Measurements from ENCODE around the gene UQCC5. TPM values are rescaled to one million over a fixed set of nuclear protein-coding genes. Genes with fewer than 3 reads are reported as not detected.

The UQCC5 gene, protein sequence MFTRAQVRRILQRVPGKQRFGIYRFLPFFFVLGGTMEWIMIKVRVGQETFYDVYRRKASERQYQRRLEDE
- 17.0 and 21.5 TPM in 2 replicates for total RNA-seq (2014; rRNA removed; shearing (Covaris generic))

DNA sequence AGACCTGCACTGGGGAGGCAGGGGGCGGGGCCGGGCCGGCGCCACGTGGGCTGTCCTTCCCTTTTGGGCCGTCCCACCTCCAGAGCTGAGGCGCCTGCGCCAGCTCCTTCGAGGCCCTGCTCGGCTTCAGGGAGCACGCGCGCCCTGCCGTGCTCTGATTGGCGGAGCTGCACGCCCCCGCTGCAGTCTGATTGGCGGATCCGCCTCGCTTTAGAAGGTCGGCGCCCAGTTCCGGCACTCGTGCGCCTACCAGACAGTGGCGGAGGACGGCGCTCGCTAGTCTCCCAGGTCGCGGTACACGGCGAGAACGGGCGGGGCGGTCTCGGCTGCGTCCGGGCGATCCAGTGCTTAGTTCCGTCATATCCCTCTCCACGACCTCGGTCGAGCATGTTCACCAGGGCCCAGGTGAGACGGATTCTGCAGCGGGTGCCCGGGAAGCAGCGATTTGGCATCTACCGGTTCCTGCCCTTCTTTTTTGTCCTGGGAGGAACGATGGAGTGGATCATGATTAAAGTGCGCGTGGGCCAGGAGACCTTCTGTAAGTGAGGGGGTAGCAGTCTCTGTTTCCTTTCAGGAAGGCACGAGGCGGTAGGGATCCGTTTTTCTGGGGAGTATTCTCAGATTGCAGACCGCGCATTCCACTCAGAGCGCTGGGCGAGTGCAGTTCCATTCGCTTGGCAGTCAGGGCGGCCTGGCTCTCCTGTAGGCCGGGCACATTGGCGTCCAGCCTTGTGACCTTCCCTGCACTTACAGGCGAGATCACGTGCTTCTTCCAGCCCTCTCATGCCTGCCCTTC, at the start of gene UQCC5:
Gene UQCC5 (plus strand): TSS at position 237 of the 796 bp plus-strand sequence. CDS start 151 bp downstream, at position 388.
- H3K4me3 ChIP-seq (ENCODE audit: insufficient read depth, low read depth, low read length) = peak within 1 kb of the TSS; percentile 63
- peak; percentile 99 for DNase-seq
- H3K36me3 ChIP-seq (replicated peaks; ENCODE audit: control insufficient read depth, insufficient read depth, low read length) = no peaks in the 10 kb centered on the region; the same call in 1 of the 2 replicates
- no peaks in the 10 kb centered on the region for H3K27me3 ChIP-seq (ENCODE audit: control insufficient read depth, insufficient read depth, low read length)

DNA sequence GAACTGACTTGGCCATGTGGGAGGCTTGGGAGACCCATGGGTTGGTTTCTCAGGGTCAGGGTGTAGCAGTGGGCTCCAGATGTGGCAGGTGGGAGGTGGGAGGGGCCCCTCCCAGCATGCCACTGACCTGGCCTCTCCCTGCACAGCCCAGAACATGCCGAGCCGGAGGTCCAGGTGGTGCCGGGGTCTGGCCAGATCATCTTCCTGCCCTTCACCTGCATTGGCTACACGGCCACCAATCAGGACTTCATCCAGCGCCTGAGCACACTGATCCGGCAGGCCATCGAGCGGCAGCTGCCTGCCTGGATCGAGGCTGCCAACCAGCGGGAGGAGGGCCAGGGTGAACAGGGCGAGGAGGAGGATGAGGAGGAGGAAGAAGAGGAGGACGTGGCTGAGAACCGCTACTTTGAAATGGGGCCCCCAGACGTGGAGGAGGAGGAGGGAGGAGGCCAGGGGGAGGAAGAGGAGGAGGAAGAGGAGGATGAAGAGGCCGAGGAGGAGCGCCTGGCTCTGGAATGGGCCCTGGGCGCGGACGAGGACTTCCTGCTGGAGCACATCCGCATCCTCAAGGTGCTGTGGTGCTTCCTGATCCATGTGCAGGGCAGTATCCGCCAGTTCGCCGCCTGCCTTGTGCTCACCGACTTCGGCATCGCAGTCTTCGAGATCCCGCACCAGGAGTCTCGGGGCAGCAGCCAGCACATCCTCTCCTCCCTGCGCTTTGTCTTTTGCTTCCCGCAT, 49.2 kb upstream of the UQCC5 start:
- Histone ChIP-seq H3K27me3 (ENCODE audit: control insufficient read depth, insufficient read depth, low read length) (no peaks in the 10 kb centered on the region), H3K4me3 (ENCODE audit: insufficient read depth, low read depth, low read length) (no peak overlapping the region), H3K36me3 (replicated peaks; ENCODE audit: control insufficient read depth, insufficient read depth, low read length) (peaks cover 32% of the 10 kb centered on the region)
- DNase-seq = no peak

DNA sequence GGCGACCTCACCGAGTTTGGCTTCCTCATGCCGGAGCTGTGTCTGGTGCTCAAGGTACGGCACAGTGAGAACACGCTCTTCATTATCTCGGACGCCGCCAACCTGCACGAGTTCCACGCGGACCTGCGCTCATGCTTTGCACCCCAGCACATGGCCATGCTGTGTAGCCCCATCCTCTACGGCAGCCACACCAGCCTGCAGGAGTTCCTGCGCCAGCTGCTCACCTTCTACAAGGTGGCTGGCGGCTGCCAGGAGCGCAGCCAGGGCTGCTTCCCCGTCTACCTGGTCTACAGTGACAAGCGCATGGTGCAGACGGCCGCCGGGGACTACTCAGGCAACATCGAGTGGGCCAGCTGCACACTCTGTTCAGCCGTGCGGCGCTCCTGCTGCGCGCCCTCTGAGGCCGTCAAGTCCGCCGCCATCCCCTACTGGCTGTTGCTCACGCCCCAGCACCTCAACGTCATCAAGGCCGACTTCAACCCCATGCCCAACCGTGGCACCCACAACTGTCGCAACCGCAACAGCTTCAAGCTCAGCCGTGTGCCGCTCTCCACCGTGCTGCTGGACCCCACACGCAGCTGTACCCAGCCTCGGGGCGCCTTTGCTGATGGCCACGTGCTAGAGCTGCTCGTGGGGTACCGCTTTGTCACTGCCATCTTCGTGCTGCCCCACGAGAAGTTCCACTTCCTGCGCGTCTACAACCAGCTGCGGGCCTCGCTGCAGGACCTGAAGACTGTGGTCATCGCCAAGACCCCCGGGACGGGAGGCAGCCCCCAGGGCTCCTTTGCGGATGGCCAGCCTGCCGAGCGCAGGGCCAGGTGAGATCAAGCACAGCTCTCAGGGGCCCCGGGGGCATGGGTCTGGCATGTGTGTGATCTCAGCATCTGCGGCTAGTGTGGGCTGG, 48.4 kb upstream of the UQCC5 start:
- DNase-seq = no peak
- Histone ChIP-seq H3K27me3 (ENCODE audit: control insufficient read depth, insufficient read depth, low read length) (no peaks in the 10 kb centered on the region), H3K4me3 (ENCODE audit: insufficient read depth, low read depth, low read length) (no peak overlapping the region), H3K36me3 (replicated peaks; ENCODE audit: control insufficient read depth, insufficient read depth, low read length) (peaks cover 32% of the 10 kb centered on the region)

DNA sequence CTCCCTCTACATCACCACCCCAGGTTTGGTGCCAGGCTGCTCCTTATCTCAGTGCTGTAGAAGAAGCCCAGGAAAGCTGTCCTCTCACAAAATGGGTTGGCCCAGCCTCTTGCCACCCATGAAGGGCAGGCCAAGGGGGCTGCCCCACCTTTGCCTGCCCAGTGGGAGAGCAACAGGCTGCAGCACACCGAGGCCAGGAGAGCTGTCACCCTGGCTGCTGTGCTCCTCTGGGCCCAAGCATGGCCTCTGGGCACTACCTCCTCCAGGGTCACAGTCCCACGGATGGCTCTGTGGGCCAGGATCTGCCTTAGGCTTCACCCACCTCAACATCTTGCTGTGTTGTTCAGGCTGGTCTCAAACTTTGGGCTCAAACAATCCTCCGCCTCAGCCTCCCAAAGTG, 47.7 kb upstream of the UQCC5 start:
- no peak overlapping the region for H3K4me3 ChIP-seq (ENCODE audit: insufficient read depth, low read depth, low read length)
- H3K36me3 ChIP-seq (replicated peaks; ENCODE audit: control insufficient read depth, insufficient read depth, low read length) = peaks cover 32% of the 10 kb centered on the region
- no peak for DNase-seq
- H3K27me3 ChIP-seq (ENCODE audit: control insufficient read depth, insufficient read depth, low read length) = no peaks in the 10 kb centered on the region

DNA sequence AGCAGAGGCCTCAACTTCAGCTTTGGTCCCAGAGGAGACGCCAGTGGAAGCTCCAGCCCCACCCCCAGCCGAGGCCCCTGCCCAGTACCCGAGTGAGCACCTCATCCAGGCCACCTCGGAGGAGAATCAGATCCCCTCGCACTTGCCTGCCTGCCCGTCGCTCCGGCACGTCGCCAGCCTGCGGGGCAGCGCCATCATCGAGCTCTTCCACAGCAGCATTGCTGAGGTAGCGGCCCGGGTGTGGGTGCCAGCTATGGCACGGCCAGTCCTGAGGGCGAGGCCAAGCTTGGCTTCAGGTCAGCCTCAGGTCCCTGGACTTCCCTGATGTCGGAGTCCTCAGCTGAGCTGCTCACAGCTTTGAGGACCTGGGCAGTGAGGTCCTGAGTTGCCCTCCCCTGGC, 47.0 kb upstream of the UQCC5 start:
- DNase-seq = no peak
- H3K36me3 ChIP-seq (replicated peaks; ENCODE audit: control insufficient read depth, insufficient read depth, low read length) = peaks cover 32% of the 10 kb centered on the region

DNA sequence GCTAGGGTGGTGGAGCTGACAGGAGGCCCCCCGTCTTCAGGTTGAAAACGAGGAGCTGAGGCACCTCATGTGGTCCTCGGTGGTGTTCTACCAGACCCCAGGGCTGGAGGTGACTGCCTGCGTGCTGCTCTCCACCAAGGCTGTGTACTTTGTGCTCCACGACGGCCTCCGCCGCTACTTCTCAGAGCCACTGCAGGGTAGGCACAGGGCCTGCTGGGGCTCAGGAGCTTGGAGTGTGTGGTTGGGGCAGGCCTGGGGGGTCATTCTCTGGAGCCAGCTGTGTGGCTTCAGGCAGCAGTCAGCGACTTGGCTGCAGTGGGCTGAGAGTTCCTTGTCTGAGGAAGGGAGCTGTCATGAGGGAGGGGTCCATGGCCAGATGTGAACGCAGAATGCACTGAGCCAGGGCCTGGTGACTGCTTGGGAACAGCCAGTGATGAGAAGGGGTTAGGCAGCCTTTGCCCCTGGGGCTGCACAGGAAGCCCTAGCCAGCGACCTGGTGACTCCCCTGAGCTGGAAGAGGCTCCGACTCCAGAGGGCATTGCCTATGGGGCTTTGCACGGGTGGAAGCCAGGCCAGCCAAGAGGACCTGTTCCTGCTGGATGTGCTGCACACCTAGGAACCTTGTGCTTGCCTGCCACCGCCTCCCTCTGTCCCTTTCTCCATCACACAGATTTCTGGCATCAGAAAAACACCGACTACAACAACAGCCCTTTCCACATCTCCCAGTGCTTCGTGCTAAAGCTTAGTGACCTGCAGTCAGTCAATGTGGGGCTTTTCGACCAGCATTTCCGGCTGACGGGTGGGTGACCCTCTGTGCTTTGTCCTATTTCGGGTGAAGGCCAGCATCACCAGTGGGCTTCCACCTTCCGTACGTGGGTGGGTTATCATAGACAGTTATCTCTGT, 46.1 kb upstream of the UQCC5 start:
- peaks cover 29% of the 10 kb centered on the region for H3K36me3 ChIP-seq (replicated peaks; ENCODE audit: control insufficient read depth, insufficient read depth, low read length)
- no peak for DNase-seq
- H3K27me3 ChIP-seq (ENCODE audit: control insufficient read depth, insufficient read depth, low read length) = no peaks in the 10 kb centered on the region
- no peak overlapping the region for H3K4me3 ChIP-seq (ENCODE audit: insufficient read depth, low read depth, low read length)

More for the DNA sequence above, 47.0 kb upstream of the UQCC5 start:
- no peaks in the 10 kb centered on the region for H3K27me3 ChIP-seq (ENCODE audit: control insufficient read depth, insufficient read depth, low read length)
- H3K4me3 ChIP-seq (ENCODE audit: insufficient read depth, low read depth, low read length) = no peak overlapping the region

DNA sequence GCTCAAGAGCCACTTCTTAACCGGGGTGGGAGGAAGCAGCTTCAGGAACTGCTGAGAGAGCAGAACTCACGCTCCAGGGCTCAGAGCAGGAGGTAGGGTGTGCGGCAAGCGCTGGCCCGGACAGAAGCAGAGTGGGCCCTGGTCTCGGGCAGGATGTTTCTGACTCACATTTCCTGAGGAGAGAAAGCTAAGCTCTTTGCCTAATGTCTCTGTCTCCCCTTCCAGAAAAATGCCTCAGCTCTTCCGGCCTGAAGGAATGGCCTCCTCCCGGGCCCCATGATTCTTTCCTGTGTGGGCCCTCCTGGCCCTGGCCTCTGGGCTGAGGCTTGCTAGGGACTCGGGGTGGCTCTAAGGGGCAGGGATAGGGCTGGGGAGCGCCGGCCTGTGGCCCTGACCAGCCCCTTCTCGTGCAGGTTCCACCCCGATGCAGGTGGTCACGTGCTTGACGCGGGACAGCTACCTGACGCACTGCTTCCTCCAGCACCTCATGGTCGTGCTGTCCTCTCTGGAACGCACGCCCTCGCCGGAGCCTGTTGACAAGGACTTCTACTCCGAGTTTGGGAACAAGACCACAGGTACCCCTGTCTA, 45.4 kb upstream of the UQCC5 start:
- DNase-seq = no peak
- no peaks in the 10 kb centered on the region for H3K27me3 ChIP-seq (ENCODE audit: control insufficient read depth, insufficient read depth, low read length)
- H3K4me3 ChIP-seq (ENCODE audit: insufficient read depth, low read depth, low read length) = no peak overlapping the region
- H3K36me3 ChIP-seq (replicated peaks; ENCODE audit: control insufficient read depth, insufficient read depth, low read length) = peaks cover 28% of the 10 kb centered on the region

DNA sequence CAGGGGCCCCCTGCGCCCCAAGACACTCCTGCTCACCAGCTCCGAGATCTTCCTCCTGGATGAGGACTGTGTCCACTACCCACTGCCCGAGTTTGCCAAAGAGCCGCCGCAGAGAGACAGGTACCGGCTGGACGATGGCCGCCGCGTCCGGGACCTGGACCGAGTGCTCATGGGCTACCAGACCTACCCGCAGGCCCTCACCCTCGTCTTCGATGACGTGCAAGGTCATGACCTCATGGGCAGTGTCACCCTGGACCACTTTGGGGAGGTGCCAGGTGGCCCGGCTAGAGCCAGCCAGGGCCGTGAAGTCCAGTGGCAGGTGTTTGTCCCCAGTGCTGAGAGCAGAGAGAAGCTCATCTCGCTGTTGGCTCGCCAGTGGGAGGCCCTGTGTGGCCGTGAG, 44.3 kb upstream of the UQCC5 start:
- no peak for DNase-seq
- Histone ChIP-seq H3K27me3 (ENCODE audit: control insufficient read depth, insufficient read depth, low read length) (no peaks in the 10 kb centered on the region), H3K4me3 (ENCODE audit: insufficient read depth, low read depth, low read length) (no peak overlapping the region), H3K36me3 (replicated peaks; ENCODE audit: control insufficient read depth, insufficient read depth, low read length) (peaks cover 26% of the 10 kb centered on the region)

DNA sequence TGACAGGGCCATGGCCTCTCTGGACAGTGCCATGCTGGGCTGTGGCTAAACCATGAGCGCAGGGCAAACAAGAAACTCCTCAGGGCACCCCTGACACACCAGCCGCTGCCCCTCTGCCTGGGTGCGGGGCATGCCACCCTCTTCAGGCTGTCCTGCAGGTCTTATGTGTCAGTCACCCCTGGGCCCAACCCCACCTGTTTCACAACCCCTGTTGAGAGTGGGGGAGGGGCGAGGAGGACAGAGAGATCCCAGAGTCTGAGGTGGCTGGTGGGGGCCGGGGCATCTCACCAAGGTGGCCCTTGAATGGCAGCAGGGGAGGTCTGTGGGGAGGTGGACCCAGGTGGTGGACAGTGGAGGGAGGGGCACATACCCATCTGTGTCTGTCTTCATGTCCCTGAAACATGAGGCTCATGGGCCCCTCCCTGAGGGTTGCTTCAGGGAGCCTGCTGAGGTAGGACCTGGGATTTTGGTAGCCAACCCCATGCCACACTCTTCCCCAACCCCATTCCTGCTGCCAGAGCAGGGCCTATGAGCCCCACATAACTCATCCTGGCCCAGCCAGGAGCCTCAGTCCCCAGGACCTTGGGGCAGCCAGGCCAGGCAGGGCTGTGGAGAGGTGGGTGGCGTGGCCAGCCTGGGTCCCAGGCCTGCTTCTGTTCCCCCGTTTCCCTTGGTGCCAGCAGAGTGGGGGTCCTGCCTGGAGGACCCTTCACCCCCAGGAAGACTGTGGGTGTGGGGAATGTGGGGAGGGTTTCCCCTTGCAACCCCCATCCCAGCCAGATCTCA, 43.0 kb upstream of the UQCC5 start:
- H3K4me3 ChIP-seq (ENCODE audit: insufficient read depth, low read depth, low read length) = no peak overlapping the region
- peaks cover 21% of the 10 kb centered on the region for H3K36me3 ChIP-seq (replicated peaks; ENCODE audit: control insufficient read depth, insufficient read depth, low read length)
- DNase-seq = no peak
- no peaks in the 10 kb centered on the region for H3K27me3 ChIP-seq (ENCODE audit: control insufficient read depth, insufficient read depth, low read length)

DNA sequence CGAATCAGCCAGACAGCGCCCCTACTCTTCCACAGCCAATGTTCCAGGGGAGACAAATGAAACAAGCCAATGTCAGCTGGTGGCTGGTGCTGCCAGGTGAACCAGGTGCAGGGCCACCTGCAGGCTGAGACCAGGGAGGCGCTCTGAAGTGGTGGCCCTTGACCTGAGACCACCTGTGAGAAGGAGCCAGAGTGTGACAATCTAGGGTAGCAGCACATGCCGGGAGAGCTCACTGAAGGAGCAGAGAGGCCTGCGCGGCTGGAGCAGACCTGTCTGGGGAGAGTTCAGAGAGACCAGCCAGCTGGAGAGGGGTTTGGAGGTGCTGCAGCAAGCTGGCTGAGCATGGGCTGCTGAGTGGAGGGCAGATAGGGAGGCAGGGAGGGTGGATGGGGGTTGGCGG, 42.0 kb upstream of the UQCC5 start:
- peak; percentile 78 for DNase-seq
- Histone ChIP-seq H3K27me3 (ENCODE audit: control insufficient read depth, insufficient read depth, low read length) (no peaks in the 10 kb centered on the region), H3K36me3 (replicated peaks; ENCODE audit: control insufficient read depth, insufficient read depth, low read length) (peaks cover 18% of the 10 kb centered on the region), H3K4me3 (ENCODE audit: insufficient read depth, low read depth, low read length) (no peak overlapping the region)

DNA sequence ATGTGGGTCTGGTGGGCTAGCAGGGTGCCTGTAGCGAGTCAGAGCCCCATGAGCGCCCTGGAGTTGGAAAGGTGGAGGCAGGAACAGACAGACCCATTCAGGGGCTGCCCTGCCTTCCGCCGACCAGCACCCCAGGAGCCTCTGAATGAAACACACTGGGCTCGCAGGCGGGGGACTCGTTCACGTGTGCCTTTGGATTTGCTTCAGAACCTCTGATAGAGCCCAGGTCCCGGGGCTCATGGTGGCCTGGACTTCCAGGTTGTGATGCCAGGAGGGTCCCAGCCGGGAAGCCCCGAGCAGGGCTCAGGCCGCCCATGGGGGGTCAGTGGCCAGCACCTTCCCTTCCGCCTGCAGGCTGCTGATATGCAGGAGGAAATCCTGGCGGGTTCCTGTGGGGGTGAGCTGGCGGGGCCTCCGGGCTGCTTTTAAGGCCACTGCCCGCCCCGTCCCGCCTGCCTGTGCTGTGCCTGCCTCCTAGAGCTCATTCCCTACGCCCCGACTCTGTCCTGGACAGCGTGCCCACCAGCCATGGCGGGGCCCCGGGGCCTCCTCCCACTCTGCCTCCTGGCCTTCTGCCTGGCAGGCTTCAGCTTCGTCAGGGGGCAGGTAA, 41.4 kb upstream of the UQCC5 start, which contains the start of gene STAB1:
Gene STAB1 (plus strand): TSS at position 453 of the 610 bp plus-strand sequence. CDS start 76 bp downstream, at position 529.
- H3K4me3 ChIP-seq (ENCODE audit: insufficient read depth, low read depth, low read length) = no peak within 1 kb of the TSS
- no peaks in the 10 kb centered on the region for H3K27me3 ChIP-seq (ENCODE audit: control insufficient read depth, insufficient read depth, low read length)
- H3K36me3 ChIP-seq (replicated peaks; ENCODE audit: control insufficient read depth, insufficient read depth, low read length) = peaks cover 13% of the 10 kb centered on the region
- DNase-seq = peak; percentile 84
